ENCODE results near the gene SLX4IP.
A peak's percentile ranks its signal among the peaks of the same experiment; 100 is the strongest.

The SLX4IP gene

GRCh38 chr20:10472871-10473270 lies 37.8 kb downstream of the SLX4IP start:
- no peak for DNase-seq (ENCODE audit: low read depth)
- no peak overlapping the region for H3K4me3 ChIP-seq (ENCODE audit: low read depth, low read length)
- no peak for TF ChIP-seq CTCF (IDR thresholded peaks at IDR 0.05; ENCODE audit: insufficient read depth, low read depth, low read length, missing control alignments)

- no peak for TF ChIP-seq CTCF (IDR thresholded peaks at IDR 0.05; ENCODE audit: insufficient read depth, low read depth, low read length, missing control alignments)
- no peak overlapping the region for H3K4me3 ChIP-seq (ENCODE audit: low read depth, low read length)
- no peak for DNase-seq (ENCODE audit: low read depth)
Observed at GRCh38 chr20:10474606-10475184, 39.6 kb downstream of the SLX4IP start.

GRCh38 chr20:10475225-10475624 lies 40.1 kb downstream of the SLX4IP start:
- no peak for TF ChIP-seq CTCF (IDR thresholded peaks at IDR 0.05; ENCODE audit: insufficient read depth, low read depth, low read length, missing control alignments)
- H3K4me3 ChIP-seq (ENCODE audit: low read depth, low read length): no peak overlapping the region
- DNase-seq (ENCODE audit: low read depth): no peak

- peak; percentile 82 for DNase-seq (ENCODE audit: low read depth)
- peak; percentile 22 for TF ChIP-seq CTCF (IDR thresholded peaks at IDR 0.05; ENCODE audit: insufficient read depth, low read depth, low read length, missing control alignments)
- no peak overlapping the region for H3K4me3 ChIP-seq (ENCODE audit: low read depth, low read length)
Observed at GRCh38 chr20:10476319-10476724, 41.2 kb downstream of the SLX4IP start.

GRCh38 chr20:10478205-10478604 lies 43.1 kb downstream of the SLX4IP start:
- no peak for TF ChIP-seq CTCF (IDR thresholded peaks at IDR 0.05; ENCODE audit: insufficient read depth, low read depth, low read length, missing control alignments)

GRCh38 chr20:10478930-10479329 lies 43.8 kb downstream of the SLX4IP start:
- no peak for TF ChIP-seq CTCF (IDR thresholded peaks at IDR 0.05; ENCODE audit: insufficient read depth, low read depth, low read length, missing control alignments)
- no peak overlapping the region for H3K4me3 ChIP-seq (ENCODE audit: low read depth, low read length)
- DNase-seq (ENCODE audit: low read depth): no peak

More at GRCh38 chr20:10478205-10478604, 43.1 kb downstream of the SLX4IP start:
- peak; percentile 93 for DNase-seq (ENCODE audit: low read depth)
- no peak overlapping the region for H3K4me3 ChIP-seq (ENCODE audit: low read depth, low read length)

- no peak for DNase-seq (ENCODE audit: low read depth)
- no peak for TF ChIP-seq CTCF (IDR thresholded peaks at IDR 0.05; ENCODE audit: insufficient read depth, low read depth, low read length, missing control alignments)
Observed at GRCh38 chr20:10481676-10482075, 46.6 kb downstream of the SLX4IP start.

More at GRCh38 chr20:10481676-10482075, 46.6 kb downstream of the SLX4IP start:
- no peak overlapping the region for H3K4me3 ChIP-seq (ENCODE audit: low read depth, low read length)

Data from GM12865 (cell line).